Measurements from ENCODE around the gene THPO.

DNA sequence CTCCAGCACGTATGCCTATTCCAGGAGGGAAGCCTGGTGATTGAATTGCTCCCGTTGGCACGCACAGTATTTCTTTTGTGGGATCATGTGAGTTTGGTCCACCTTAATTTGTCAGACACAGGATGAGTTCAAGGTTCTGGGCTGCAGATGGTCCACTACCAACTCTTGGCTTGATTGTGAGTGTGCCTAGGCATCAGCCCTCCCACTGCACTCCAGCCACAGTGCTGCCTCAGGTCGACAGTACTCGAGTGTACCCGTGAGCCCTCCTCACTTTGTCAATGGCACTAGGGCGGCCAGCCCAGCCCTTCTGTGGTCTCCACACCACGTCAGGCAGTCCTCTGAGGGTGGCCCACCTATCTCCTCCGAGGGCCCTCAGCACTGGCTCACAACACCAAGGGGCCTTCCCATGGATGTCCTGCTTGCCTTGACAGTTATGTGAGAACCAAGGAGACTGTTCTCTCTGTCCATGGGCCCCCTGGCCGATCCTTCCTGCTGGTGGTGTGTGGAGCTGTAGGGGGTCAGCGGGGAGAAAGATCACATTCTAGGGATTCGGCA is 32.0 kb upstream of the THPO start:
- TF ChIP-seq, protein P1, sequence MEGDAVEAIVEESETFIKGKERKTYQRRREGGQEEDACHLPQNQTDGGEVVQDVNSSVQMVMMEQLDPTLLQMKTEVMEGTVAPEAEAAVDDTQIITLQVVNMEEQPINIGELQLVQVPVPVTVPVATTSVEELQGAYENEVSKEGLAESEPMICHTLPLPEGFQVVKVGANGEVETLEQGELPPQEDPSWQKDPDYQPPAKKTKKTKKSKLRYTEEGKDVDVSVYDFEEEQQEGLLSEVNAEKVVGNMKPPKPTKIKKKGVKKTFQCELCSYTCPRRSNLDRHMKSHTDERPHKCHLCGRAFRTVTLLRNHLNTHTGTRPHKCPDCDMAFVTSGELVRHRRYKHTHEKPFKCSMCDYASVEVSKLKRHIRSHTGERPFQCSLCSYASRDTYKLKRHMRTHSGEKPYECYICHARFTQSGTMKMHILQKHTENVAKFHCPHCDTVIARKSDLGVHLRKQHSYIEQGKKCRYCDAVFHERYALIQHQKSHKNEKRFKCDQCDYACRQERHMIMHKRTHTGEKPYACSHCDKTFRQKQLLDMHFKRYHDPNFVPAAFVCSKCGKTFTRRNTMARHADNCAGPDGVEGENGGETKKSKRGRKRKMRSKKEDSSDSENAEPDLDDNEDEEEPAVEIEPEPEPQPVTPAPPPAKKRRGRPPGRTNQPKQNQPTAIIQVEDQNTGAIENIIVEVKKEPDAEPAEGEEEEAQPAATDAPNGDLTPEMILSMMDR (IDR thresholded peaks at IDR 0.05), result no peak
- TF ChIP-seq EZH2phosphoT487 (IDR thresholded peaks at IDR 0.05), result no peak

Measured in neural progenitor cell (in vitro differentiated cells).